Osteocyte (in vitro differentiated cells): ENCODE results near the gene ARHGAP5. TPM values are rescaled to one million over a fixed set of nuclear protein-coding genes. Genes with fewer than 3 reads are reported as not detected.

Experiments used
- DNase-seq: peaks from one replicate; pipeline ENCODE4 v3.0.0; 2021; ENCODE audit warnings: mixed read lengths; ENCODE audit not compliant: unreplicated experiment; ENCODE audit errors: extremely low spot score
- H3K27ac Mint-ChIP-seq: one replicate; pipeline ENCODE4 v1.8.0; 2021; ENCODE audit warnings: mild to moderate bottlenecking, mixed read lengths; ENCODE audit not compliant: unreplicated experiment
- H3K27me3 Mint-ChIP-seq: one replicate; pipeline ENCODE4 v1.8.0; 2021; ENCODE audit warnings: mixed read lengths; ENCODE audit not compliant: unreplicated experiment
- H3K36me3 Mint-ChIP-seq: one replicate; pipeline ENCODE4 v1.8.0; 2021; ENCODE audit warnings: mixed read lengths; ENCODE audit not compliant: unreplicated experiment
- H3K4me1 Mint-ChIP-seq: one replicate; pipeline ENCODE4 v1.8.0; 2021; ENCODE audit warnings: mixed read lengths; ENCODE audit not compliant: unreplicated experiment
- H3K4me3 Mint-ChIP-seq: one replicate; pipeline ENCODE4 v1.8.0; 2021; ENCODE audit warnings: mild to moderate bottlenecking, moderate library complexity, mixed read lengths; ENCODE audit not compliant: unreplicated experiment
- H3K9me3 Mint-ChIP-seq: one replicate; pipeline ENCODE4 v1.8.0; 2021; ENCODE audit warnings: mixed read lengths; ENCODE audit not compliant: unreplicated experiment
- CTCF ChIP-seq: fragments of 200-600 bp; sonication (generic); IDR thresholded peaks from 2 replicates; pipeline ENCODE4 v1.5.0; 2021; ENCODE audit warnings: antibody characterized with exemption, mild to moderate bottlenecking, moderate library complexity
- total RNA-seq: library from RNA; stranded (reverse); gene quantifications from 2 replicates; pipeline ENCODE4 v1.2.1, GENCODE V29; 2021

Gene ARHGAP5
- total RNA-seq, 1 donor from 2014 or later: 87.1 TPM

GRCh38 chr14:32202491-32202997, 125.4 kb downstream of the ARHGAP5 start:
- Mint-ChIP-seq H3K27me3 (peaks cover 20% of the 10 kb centered on the region), H3K36me3 (no peaks in the 10 kb centered on the region), H3K9me3 (no peaks in the 10 kb centered on the region), H3K4me3 (peak overlapping the region; percentile 88), H3K4me1 (peaks cover 27% of the 10 kb centered on the region), H3K27ac (peak overlapping the region; percentile 99)
- DNase-seq: no peak
- TF ChIP-seq CTCF: no peak

- H3K9me3 Mint-ChIP-seq: no peaks in the 10 kb centered on the region
- H3K27me3 Mint-ChIP-seq: peaks cover 23% of the 10 kb centered on the region
- H3K27ac Mint-ChIP-seq: peak within 1 kb of the TSS; percentile 99
- TF ChIP-seq CTCF: no peak
- no peaks in the 10 kb centered on the region for H3K36me3 Mint-ChIP-seq
- H3K4me1 Mint-ChIP-seq: peaks cover 27% of the 10 kb centered on the region
- H3K4me3 Mint-ChIP-seq: peak within 1 kb of the TSS; percentile 88
- DNase-seq: peak; percentile 97
Measured at GRCh38 chr14:32202998-32203882, 126.1 kb downstream of the ARHGAP5 start, which contains the start of gene RNU6-8. RNU6-8 (minus strand) TSS chr14:32203269.

- TF ChIP-seq CTCF: no peak
- Mint-ChIP-seq H3K27me3 (peaks cover 26% of the 10 kb centered on the region), H3K36me3 (peaks cover 2% of the 10 kb centered on the region), H3K27ac (peak overlapping the region; percentile 99), H3K4me3 (peak overlapping the region; percentile 88), H3K4me1 (peaks cover 27% of the 10 kb centered on the region), H3K9me3 (no peaks in the 10 kb centered on the region)
- DNase-seq: no peak
Measured at GRCh38 chr14:32203928-32204357, 126.8 kb downstream of the ARHGAP5 start.

GRCh38 chr14:32205554-32205953, 128.4 kb downstream of the ARHGAP5 start:
- Mint-ChIP-seq H3K27me3 (peaks cover 33% of the 10 kb centered on the region), H3K4me3 (no peak overlapping the region), H3K36me3 (peaks cover 2% of the 10 kb centered on the region), H3K9me3 (no peaks in the 10 kb centered on the region), H3K27ac (no peak overlapping the region), H3K4me1 (peaks cover 27% of the 10 kb centered on the region)
- no peak for TF ChIP-seq CTCF
- DNase-seq: no peak

- no peak for DNase-seq
- Mint-ChIP-seq H3K4me3 (no peak overlapping the region), H3K9me3 (no peaks in the 10 kb centered on the region), H3K27me3 (peaks cover 33% of the 10 kb centered on the region), H3K4me1 (peaks cover 25% of the 10 kb centered on the region), H3K36me3 (peaks cover 2% of the 10 kb centered on the region), H3K27ac (no peak overlapping the region)
- TF ChIP-seq CTCF: no peak
Measured at GRCh38 chr14:32205984-32206383, 128.9 kb downstream of the ARHGAP5 start.
